Activated CD8-positive, alpha-beta memory T cell treated with anti-CD3 and anti-CD28 coated beads, Interleukin-2, amount 10 ng/mL, durations not matched to agents 7 days and 5 days (primary cell): Measurements from ENCODE around the gene MARCKS. TPM values are rescaled to one million over a fixed set of nuclear protein-coding genes. Genes with fewer than 3 reads are reported as not detected.

Experiments used
- ATAC-seq: fragments of 150-1000 bp; cut with Tn5 transposase; one replicate; pipeline ENCODE4 v1.10.0; 2021; ENCODE audit warnings: moderate library complexity
- CTCF ChIA-PET: fragments of 350-600 bp; sonication (Branson Sonifier 250); formaldehyde crosslinking; loops from one replicate; lab custom pipeline; 2021; ENCODE audit warnings: antibody characterized with exemption; lab: Charles Lee
- DNase-seq: peaks from one replicate; pipeline ENCODE4 v3.0.0-alpha.2; 2020
- H3K27ac Mint-ChIP-seq: one replicate; pipeline ENCODE4 v1.8.0; 2021; ENCODE audit warnings: mild to moderate bottlenecking, mixed read lengths
- H3K27me3 Mint-ChIP-seq: one replicate; pipeline ENCODE4 v1.8.0; 2021; ENCODE audit warnings: mixed read lengths
- H3K36me3 Mint-ChIP-seq: one replicate; pipeline ENCODE4 v1.8.0; 2021; ENCODE audit warnings: mild to moderate bottlenecking, mixed read lengths
- H3K4me1 Mint-ChIP-seq: one replicate; pipeline ENCODE4 v1.8.0; 2021; ENCODE audit warnings: mixed read lengths
- H3K4me3 Mint-ChIP-seq: one replicate; pipeline ENCODE4 v1.8.0; 2021; ENCODE audit warnings: mild to moderate bottlenecking, moderate library complexity, mixed read lengths
- H3K9me3 Mint-ChIP-seq: one replicate; pipeline ENCODE4 v1.8.0; 2022; ENCODE audit warnings: low read depth, mixed read lengths
- total RNA-seq, 2 experiments: library from RNA; stranded (reverse); gene quantifications; one replicate each; pipeline ENCODE4 v1.2.3, GENCODE V29; 2021

Gene MARCKS
- total RNA-seq, 2 experiments from 2014 or later: 0.30 TPM; not detected in 1

- Mint-ChIP-seq H3K4me3 (no peak overlapping the region), H3K4me1 (peaks cover 18% of the 10 kb centered on the region), H3K27ac (peak overlapping the region; percentile 19), H3K9me3 (no peaks in the 10 kb centered on the region), H3K27me3 (peaks cover 42% of the 10 kb centered on the region), H3K36me3 (peaks cover 2% of the 10 kb centered on the region)
- CTCF ChIA-PET: interaction anchor here (0.6 to 2.4 kb wide), 13 partner anchors 8 to 1678 kb away, joined by 3 to 20 read pairs (median 5); no protein-coding TSS in a partner anchor
- DNase-seq (peak; percentile 41), ATAC-seq (no peak)
Observed at GRCh38 chr6:113857556-113858479, 673 bp downstream of the MARCKS start.

DNA sequence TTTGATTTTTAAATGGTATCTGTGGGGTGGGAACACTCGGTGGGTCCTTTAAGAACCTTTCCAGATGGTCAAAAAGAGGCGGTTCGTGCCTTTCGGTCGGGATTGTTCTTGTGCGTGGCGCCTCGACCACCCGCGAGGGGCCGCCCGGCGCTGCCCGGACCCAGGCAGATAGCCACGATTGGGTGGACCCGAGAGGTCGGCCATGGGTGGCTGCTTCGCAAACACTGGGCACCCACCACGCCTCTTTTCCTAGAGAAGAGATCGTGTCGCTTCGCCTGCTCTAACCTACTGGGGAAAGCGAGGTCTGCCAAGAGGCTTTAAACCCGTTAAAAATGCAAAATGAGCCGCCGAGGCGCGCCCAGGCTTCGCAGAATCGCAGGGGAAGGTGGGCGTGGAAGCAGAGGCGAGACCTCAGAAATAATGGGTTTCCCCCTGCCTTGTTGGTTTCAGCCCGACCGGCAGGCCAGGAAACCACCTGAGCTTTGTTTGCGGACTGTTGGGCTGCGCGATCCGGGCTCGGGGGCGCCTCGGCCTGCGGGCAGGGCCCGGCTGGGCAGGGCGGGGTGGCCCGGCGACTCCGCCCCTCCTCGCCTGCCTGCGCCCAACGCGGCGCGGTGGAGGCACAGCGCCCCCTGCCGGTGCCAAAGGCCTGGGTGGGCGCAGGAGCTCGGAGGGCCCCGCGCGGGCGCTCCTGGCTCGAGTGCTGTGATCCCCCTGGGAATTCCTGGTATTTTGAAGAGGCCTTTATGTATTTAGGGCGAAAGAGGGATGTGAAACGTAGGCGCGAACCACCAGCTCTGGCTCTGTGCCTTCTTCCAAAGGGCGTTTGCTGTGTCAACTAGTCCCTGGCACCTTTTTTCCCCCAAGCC is 1.6 kb downstream of the MARCKS start:
- ATAC-seq (peak; percentile 95), DNase-seq (peak; percentile 82)
- H3K36me3 Mint-ChIP-seq: peaks cover 2% of the 10 kb centered on the region
- H3K9me3 Mint-ChIP-seq: no peaks in the 10 kb centered on the region
- peaks cover 34% of the 10 kb centered on the region for H3K27me3 Mint-ChIP-seq
- CTCF ChIA-PET: interaction anchor here (0.6 to 2.4 kb wide), 21 partner anchors 8 to 1679 kb away, joined by 3 to 20 read pairs (median 4); no protein-coding TSS in a partner anchor
- H3K4me1 Mint-ChIP-seq: peaks cover 18% of the 10 kb centered on the region
- peak overlapping the region; percentile 30 for H3K4me3 Mint-ChIP-seq
- H3K27ac Mint-ChIP-seq: no peak overlapping the region

- peaks cover 16% of the 10 kb centered on the region for H3K4me1 Mint-ChIP-seq
- H3K27me3 Mint-ChIP-seq: peaks cover 31% of the 10 kb centered on the region
- DNase-seq (no peak), ATAC-seq (no peak)
- CTCF ChIA-PET: interaction anchor here (0.6 to 2.4 kb wide), 17 partner anchors 9 to 1680 kb away, joined by 3 to 20 read pairs (median 5); no protein-coding TSS in a partner anchor
- no peaks in the 10 kb centered on the region for H3K9me3 Mint-ChIP-seq
- H3K4me3 Mint-ChIP-seq: peak overlapping the region; percentile 30
- H3K27ac Mint-ChIP-seq: no peak overlapping the region
- H3K36me3 Mint-ChIP-seq: peaks cover 2% of the 10 kb centered on the region
Observed at GRCh38 chr6:113859349-113860180, 2.4 kb downstream of the MARCKS start.

DNA sequence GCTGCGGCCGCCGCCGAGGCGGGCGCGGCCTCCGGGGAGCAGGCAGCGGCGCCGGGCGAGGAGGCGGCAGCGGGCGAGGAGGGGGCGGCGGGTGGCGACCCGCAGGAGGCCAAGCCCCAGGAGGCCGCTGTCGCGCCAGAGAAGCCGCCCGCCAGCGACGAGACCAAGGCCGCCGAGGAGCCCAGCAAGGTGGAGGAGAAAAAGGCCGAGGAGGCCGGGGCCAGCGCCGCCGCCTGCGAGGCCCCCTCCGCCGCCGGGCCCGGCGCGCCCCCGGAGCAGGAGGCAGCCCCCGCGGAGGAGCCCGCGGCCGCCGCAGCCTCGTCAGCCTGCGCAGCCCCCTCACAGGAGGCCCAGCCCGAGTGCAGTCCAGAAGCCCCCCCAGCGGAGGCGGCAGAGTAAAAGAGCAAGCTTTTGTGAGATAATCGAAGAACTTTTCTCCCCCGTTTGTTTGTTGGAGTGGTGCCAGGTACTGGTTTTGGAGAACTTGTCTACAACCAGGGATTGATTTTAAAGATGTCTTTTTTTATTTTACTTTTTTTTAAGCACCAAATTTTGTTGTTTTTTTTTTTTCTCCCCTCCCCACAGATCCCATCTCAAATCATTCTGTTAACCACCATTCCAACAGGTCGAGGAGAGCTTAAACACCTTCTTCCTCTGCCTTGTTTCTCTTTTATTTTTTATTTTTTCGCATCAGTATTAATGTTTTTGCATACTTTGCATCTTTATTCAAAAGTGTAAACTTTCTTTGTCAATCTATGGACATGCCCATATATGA is 3.2 kb downstream of the MARCKS start:
- Mint-ChIP-seq H3K36me3 (peaks cover 2% of the 10 kb centered on the region), H3K27me3 (peaks cover 29% of the 10 kb centered on the region), H3K27ac (no peak overlapping the region), H3K4me1 (peaks cover 16% of the 10 kb centered on the region), H3K9me3 (no peaks in the 10 kb centered on the region), H3K4me3 (no peak overlapping the region)
- DNase-seq: no peak
- CTCF ChIA-PET: interaction anchor here (1.2 to 2.4 kb wide), 3 partner anchors 19 to 554 kb away, joined by 3 to 20 read pairs (median 6); no protein-coding TSS in a partner anchor
- ATAC-seq: no peak

- Mint-ChIP-seq H3K27ac (no peak overlapping the region), H3K4me3 (no peak overlapping the region), H3K36me3 (peaks cover 2% of the 10 kb centered on the region), H3K9me3 (no peaks in the 10 kb centered on the region), H3K27me3 (peaks cover 36% of the 10 kb centered on the region), H3K4me1 (peaks cover 16% of the 10 kb centered on the region)
- DNase-seq: no peak
- CTCF ChIA-PET: no interaction called here
- no peak for ATAC-seq
Observed at GRCh38 chr6:113862112-113862511, 5.0 kb downstream of the MARCKS start.

DNA sequence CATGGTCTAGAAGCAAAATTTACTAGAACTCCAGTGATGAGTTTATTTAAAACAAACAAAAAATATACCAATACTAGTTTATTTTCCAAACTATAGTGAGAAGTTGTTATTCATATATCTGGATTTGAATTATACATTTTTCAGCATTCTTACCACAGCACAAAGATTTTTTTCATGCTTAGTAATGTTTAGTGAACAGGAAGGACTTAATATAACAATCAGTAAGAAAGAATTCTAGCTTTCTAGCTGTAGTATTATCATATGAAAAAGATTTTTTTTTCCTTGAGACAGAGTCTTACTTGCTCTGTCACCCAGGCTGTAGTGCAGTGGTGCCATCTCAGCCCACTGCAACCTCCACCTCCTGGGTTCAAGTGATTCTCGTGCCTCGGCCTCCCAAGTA is 13.8 kb downstream of the MARCKS start:
- Mint-ChIP-seq H3K27me3 (peaks cover 37% of the 10 kb centered on the region), H3K36me3 (no peaks in the 10 kb centered on the region)

GRCh38 chr6:113871975-113872374 is 14.8 kb downstream of the MARCKS start:
- peaks cover 33% of the 10 kb centered on the region for H3K27me3 Mint-ChIP-seq
- no peaks in the 10 kb centered on the region for H3K36me3 Mint-ChIP-seq
- DNase-seq (no peak), ATAC-seq (no peak)
- peaks cover 6% of the 10 kb centered on the region for H3K4me1 Mint-ChIP-seq
- no peaks in the 10 kb centered on the region for H3K9me3 Mint-ChIP-seq
- H3K27ac Mint-ChIP-seq: no peak overlapping the region
- CTCF ChIA-PET: no interaction called here
- no peak overlapping the region for H3K4me3 Mint-ChIP-seq

More for the DNA sequence above, 13.8 kb downstream of the MARCKS start:
- no peak for DNase-seq
- H3K4me3 Mint-ChIP-seq: no peak overlapping the region
- no peaks in the 10 kb centered on the region for H3K9me3 Mint-ChIP-seq
- no peak overlapping the region for H3K27ac Mint-ChIP-seq
- CTCF ChIA-PET: no interaction called here
- peaks cover 6% of the 10 kb centered on the region for H3K4me1 Mint-ChIP-seq
- no peak for ATAC-seq

- Mint-ChIP-seq H3K9me3 (no peaks in the 10 kb centered on the region), H3K27ac (no peak overlapping the region), H3K36me3 (no peaks in the 10 kb centered on the region), H3K4me3 (no peak overlapping the region), H3K27me3 (peaks cover 32% of the 10 kb centered on the region), H3K4me1 (peaks cover 6% of the 10 kb centered on the region)
- CTCF ChIA-PET: no interaction called here
- DNase-seq (no peak), ATAC-seq (peak; percentile 36)
Observed at GRCh38 chr6:113873043-113873667, 16.0 kb downstream of the MARCKS start.

DNA sequence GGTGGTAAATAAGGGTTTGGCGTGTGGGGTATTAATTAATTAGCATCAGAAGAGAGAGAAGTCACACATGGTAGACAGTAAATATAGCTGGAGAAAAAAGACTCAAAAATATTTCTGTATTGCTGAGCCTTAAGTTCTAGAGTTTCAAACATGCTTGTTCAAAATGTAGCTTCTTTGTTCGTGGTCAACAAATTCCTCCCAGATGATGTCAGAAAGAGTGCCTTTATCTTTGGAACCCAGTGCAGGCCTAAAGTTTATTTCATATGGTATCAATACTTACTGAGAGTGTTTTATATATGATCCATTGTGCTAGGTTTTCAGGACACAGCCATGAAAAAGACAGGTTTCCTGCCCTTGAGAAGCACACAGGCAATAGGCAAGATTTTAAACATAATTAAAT is 18.3 kb downstream of the MARCKS start:
- no peaks in the 10 kb centered on the region for H3K36me3 Mint-ChIP-seq
- CTCF ChIA-PET: interaction anchor here (2.0 kb wide), 1 partner anchor 17 kb away, joined by 9 read pairs; no protein-coding TSS in a partner anchor
- H3K9me3 Mint-ChIP-seq: no peaks in the 10 kb centered on the region
- ATAC-seq: no peak
- no peak for DNase-seq
- H3K4me1 Mint-ChIP-seq: peaks cover 6% of the 10 kb centered on the region
- peaks cover 28% of the 10 kb centered on the region for H3K27me3 Mint-ChIP-seq
- no peak overlapping the region for H3K4me3 Mint-ChIP-seq
- no peak overlapping the region for H3K27ac Mint-ChIP-seq

DNA sequence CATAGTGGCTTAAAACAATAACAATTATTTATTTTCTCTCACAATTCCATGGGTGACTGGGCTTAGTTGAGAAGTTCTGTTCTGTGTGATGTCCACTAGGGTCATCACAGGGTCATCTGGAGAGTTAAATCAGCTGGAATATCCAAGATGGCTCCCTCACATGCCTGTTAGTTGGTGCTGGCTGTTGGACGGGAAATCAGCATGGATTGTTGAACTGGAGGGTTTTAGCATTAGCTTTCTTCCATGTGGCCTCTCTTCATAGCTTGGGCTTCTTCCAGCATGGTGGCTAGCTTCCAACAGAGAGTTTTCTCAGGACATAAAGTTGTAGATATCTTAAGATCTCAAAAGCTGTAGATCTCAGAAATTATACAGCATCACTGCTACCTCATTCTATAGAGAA is 19.6 kb downstream of the MARCKS start:
- Mint-ChIP-seq H3K4me3 (no peak overlapping the region), H3K4me1 (peaks cover 6% of the 10 kb centered on the region), H3K9me3 (no peaks in the 10 kb centered on the region), H3K36me3 (no peaks in the 10 kb centered on the region), H3K27me3 (peaks cover 32% of the 10 kb centered on the region), H3K27ac (no peak overlapping the region)
- ATAC-seq (no peak), DNase-seq (no peak)
- CTCF ChIA-PET: no interaction called here

DNA sequence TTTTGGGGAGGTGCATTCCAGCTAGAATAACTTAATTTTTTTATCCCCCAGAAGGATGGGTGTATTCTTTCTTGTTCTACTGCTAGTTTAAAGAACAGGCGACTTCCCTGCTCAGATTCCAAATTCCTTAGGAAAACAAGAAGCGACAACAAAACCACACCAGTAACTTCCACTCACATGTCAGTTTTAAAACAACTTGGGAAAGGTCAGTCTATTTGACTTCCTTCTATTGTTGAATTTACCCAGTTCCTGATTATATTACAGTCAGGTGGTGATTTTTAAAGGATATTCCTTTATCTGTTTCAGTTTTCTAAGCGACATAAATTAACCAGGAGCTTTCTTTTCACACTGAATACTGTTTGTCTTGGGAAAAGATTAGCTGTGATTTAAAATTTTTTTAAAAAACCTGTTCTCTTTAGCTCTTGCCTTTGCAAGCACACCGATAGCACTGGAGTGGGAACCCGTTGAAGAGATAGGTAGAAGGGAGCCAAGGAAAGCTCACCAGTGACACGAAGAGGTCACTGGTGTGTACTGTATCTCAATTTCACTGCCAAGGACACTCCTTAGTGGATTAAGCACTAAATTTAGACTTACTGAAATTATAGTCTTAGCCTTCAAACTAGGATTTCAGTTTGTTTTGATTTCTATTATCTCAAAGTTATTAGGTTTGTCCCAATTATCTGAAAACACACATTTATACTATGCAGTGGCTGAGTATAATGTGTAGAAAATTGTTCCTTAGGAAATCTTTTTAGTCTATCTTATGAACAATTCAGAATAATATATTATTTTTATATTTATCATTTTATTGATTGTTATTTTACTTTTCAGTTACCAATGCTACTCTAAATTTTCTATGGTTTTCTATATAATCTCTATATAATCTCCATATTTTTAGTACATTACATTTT is 22.3 kb downstream of the MARCKS start:
- Mint-ChIP-seq H3K27me3 (peaks cover 37% of the 10 kb centered on the region), H3K27ac (no peak overlapping the region), H3K9me3 (no peaks in the 10 kb centered on the region), H3K36me3 (no peaks in the 10 kb centered on the region), H3K4me1 (no peaks in the 10 kb centered on the region), H3K4me3 (no peak overlapping the region)
- CTCF ChIA-PET: interaction anchor here (0.9 to 1.6 kb wide), 2 partner anchors 20 to 30 kb away, joined by 4 to 6 read pairs; no protein-coding TSS in a partner anchor
- DNase-seq: no peak
- peak; percentile 65 for ATAC-seq
